ENCODE measurements around the gene PCGF3.

DNA sequence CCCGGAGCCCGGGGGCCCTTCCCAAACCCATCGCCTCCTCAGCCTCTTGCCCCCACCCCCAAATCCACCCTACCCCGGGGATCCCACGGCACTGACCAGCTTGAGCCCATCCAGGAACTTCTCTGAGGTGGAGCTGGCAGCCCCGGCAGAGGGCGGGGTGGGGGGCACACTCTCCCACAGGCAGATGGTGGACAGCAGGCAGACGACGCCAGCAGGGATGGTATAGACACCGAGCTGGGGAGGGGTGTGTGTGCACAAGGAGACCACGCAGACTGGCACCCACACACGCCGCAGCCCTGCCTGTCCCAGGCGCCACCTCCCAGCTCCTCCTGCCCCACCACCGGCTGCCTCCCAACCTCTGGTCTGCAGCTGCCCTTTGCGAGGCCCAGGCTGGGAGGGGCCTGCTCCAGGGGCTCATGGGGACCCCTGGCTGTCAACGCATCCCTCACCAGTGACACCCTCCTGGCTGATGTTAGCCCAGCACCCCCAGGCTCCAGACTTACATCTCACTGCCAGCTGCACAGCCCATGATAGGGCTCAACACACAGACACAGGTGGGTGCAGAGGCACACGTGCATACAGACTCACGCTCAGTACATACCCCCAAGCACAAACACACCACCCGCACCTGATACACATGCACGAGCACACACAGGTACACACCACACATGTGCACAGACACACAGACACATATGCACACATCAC lies 20.9 kb upstream of the PCGF3 start:
- TF ChIP-seq TAF1 (IDR thresholded peaks at IDR 0.05; ENCODE audit: borderline replicate concordance, insufficient read depth, low read length) = no peak
- TF ChIP-seq SIN3A (IDR thresholded peaks at IDR 0.05; ENCODE audit: borderline replicate concordance, insufficient read depth, low read length) = no peak
- TF ChIP-seq POLR2AphosphoS5 (IDR thresholded peaks at IDR 0.05; ENCODE audit: low read depth, low read length) = no peak
- TF ChIP-seq, protein P1, sequence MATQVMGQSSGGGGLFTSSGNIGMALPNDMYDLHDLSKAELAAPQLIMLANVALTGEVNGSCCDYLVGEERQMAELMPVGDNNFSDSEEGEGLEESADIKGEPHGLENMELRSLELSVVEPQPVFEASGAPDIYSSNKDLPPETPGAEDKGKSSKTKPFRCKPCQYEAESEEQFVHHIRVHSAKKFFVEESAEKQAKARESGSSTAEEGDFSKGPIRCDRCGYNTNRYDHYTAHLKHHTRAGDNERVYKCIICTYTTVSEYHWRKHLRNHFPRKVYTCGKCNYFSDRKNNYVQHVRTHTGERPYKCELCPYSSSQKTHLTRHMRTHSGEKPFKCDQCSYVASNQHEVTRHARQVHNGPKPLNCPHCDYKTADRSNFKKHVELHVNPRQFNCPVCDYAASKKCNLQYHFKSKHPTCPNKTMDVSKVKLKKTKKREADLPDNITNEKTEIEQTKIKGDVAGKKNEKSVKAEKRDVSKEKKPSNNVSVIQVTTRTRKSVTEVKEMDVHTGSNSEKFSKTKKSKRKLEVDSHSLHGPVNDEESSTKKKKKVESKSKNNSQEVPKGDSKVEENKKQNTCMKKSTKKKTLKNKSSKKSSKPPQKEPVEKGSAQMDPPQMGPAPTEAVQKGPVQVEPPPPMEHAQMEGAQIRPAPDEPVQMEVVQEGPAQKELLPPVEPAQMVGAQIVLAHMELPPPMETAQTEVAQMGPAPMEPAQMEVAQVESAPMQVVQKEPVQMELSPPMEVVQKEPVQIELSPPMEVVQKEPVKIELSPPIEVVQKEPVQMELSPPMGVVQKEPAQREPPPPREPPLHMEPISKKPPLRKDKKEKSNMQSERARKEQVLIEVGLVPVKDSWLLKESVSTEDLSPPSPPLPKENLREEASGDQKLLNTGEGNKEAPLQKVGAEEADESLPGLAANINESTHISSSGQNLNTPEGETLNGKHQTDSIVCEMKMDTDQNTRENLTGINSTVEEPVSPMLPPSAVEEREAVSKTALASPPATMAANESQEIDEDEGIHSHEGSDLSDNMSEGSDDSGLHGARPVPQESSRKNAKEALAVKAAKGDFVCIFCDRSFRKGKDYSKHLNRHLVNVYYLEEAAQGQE (IDR thresholded peaks at IDR 0.05; ENCODE audit: insufficient read depth in 1 of 2, low read depth in 2 of 2, low read length in 2 of 2) = no peak
- no peak for TF ChIP-seq FOXP2 (optimal IDR thresholded peaks at IDR 0.05; ENCODE audit: borderline replicate concordance, extremely low read depth, extremely low read length, insufficient read depth)
